Loucy (cell line): Measurements from ENCODE around the gene PFKFB3.

ENCODE experiments used
- CTCF ChIP-seq: fragments of 200-600 bp; sonication (generic); conservative IDR thresholded peaks from 2 replicates; pipeline ENCODE4 v1.5.1; 2014; ENCODE audit warnings: mild to moderate bottlenecking, antibody characterized with exemption, low read length
- EZH2phosphoT487 ChIP-seq: fragments of 200-600 bp; IDR thresholded peaks from 2 replicates; pipeline ENCODE4 v1.6.1; 2018; ENCODE audit warnings: antibody characterized with exemption, mild to moderate bottlenecking, moderate library complexity, borderline replicate concordance

GRCh38 chr10:6247041-6247712, 44.4 kb downstream of the PFKFB3 start:
- no peak for TF ChIP-seq CTCF
- no peak for TF ChIP-seq EZH2phosphoT487
